22Rv1 (cell line): ENCODE data around the gene MAGOHB.
"Not testable (repeated sequence)": the region's sequence is repeated elsewhere in the genome, so short reads cannot be mapped to it uniquely, and the experiment has no call there.

Source experiments
- H3K27ac ChIP-seq: fragments of 450-650 bp; 2 replicates; pipeline ENCODE4 v1.5.1; 2017
- ZFX ChIP-seq: fragments of 450-650 bp; IDR thresholded peaks from 2 replicates; pipeline ENCODE4 v1.6.1; 2017; ENCODE audit warnings: antibody characterized with exemption, borderline replicate concordance
- TF ChIP-seq, protein P1 (sequence below): fragments of 450-650 bp; IDR thresholded peaks from 2 replicates; pipeline ENCODE4 v1.5.1; 2017; ENCODE audit warnings: mild to moderate bottlenecking

The MAGOHB gene

DNA sequence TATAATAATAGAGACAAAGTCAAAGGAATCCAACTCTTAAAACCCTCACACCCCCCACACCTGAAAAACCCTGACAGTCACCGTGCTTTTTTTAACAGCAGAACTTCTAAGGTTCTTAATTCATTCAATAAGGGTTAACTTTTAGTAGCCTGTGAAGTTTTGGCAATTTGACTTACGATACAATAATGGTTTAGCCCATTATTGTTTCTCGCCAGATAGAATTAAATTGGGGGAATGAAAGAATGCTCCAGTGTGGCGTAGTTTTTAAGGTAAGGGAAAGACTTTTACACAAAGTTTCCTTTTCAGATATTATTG is 604 bp upstream of the MAGOHB start:
- TF ChIP-seq, protein P1, sequence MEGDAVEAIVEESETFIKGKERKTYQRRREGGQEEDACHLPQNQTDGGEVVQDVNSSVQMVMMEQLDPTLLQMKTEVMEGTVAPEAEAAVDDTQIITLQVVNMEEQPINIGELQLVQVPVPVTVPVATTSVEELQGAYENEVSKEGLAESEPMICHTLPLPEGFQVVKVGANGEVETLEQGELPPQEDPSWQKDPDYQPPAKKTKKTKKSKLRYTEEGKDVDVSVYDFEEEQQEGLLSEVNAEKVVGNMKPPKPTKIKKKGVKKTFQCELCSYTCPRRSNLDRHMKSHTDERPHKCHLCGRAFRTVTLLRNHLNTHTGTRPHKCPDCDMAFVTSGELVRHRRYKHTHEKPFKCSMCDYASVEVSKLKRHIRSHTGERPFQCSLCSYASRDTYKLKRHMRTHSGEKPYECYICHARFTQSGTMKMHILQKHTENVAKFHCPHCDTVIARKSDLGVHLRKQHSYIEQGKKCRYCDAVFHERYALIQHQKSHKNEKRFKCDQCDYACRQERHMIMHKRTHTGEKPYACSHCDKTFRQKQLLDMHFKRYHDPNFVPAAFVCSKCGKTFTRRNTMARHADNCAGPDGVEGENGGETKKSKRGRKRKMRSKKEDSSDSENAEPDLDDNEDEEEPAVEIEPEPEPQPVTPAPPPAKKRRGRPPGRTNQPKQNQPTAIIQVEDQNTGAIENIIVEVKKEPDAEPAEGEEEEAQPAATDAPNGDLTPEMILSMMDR = no peak
- TF ChIP-seq ZFX = no peak
- peak overlapping the region; percentile 86 for H3K27ac ChIP-seq

DNA sequence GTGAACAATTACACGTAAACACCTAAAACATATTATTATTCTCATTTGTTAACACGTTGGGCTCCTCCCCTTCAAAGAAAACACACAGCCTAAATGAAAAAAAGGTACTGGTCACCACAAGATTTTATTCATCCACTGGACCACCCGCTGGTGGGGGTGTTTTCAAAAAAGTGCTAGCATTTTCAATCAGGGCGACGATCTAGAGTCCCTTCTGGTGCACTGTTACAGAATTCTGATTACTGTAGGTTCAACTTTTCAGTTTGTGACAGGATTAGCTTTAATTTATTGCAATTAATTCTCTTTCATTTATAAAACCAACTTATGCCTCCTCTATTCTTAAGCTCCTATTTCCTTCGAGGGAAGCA is 443 bp downstream of the MAGOHB start:
- TF ChIP-seq ZFX = no peak
- TF ChIP-seq, protein P1 = no peak
- peak overlapping the region; percentile 86 for H3K27ac ChIP-seq

DNA sequence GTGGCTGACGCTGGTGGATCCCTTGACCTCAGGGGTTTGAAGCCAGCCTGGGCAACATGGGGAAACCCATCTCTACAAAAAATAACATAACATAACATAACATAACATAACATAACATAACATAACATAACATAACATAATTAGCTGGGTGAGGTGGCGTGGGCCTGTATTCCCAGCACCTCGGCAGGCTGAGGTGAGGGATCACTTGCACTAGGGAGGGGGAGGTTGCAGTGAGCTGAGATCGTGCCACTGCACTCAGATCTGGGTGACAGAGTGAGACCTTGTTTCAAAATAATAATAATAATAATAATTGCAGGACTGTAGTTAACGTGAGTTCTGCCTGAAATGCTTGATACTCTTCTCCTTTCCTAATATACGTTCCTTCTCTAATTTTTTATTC is 1.3 kb downstream of the MAGOHB start:
- no peak for TF ChIP-seq ZFX
- TF ChIP-seq, protein P1 = no peak
- peak overlapping the region; percentile 86 for H3K27ac ChIP-seq

DNA sequence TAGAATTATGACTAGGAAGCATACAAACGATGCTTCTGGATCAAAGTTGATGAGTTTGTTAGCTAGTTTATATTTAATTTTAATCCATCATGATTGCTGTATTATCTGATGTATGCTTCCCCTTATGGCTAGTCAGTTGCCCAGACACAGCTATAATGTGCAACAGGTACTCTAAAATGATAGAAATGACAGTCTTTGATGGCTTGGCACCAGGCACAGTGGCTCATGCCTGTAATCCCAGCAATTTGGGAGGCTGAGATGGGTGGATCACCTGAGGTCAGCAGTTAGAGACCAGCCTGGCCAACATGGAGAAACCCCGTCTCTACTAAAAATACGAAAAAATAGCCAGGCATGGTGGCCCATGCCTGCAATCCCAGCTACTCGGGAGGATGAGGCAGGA is 2.2 kb downstream of the MAGOHB start:
- not testable (repeated sequence) for H3K27ac ChIP-seq

DNA sequence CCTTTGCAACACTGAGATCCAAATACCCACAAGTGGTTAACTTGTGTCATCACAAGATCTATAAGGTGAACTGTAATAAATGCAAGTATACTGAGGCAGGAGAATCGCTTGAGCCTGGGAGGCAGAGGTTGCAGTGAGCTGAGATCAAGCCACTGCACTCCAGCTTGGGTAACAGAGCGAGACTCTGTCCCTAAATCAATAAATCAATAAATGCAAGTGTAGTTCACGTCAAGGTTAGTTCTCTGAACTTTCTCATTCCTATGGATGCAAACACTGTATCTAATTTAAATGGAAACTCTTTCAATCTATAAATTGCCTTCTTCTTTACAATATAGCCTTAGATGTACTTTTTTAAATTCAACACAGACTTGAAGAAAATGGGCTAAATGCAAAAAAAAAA is 3.2 kb downstream of the MAGOHB start:
- TF ChIP-seq, protein P1 = no peak
- no peak for TF ChIP-seq ZFX

DNA sequence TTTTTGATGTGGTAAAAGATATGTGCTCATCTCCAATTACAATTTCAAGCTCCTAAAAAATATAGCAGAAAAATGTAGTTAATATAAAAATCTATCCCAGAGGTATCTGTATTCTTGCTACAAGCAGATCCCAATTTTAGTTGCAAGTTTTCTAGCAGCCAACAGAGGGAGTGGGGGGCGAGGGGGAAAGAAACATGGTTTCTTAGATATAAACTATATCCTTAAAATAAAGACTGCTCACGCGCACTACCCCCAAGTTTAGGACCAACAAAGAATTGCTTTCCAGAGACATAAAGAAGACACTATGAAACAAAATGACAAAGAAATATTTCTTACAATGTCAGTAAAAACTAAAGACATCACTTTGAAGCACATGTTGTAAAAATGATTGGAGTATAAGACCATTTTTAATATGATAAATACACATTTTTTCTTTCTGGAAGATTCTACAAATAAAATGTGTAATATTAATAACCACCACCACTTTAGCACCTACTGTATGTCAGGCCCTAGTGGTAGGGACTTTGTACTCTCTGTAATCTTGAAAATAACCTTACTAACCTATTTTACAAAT is 5.4 kb downstream of the MAGOHB start:
- H3K27ac ChIP-seq = no peak overlapping the region
- TF ChIP-seq ZFX = no peak
- TF ChIP-seq, protein P1 = peak; percentile 58

More for the DNA sequence above, 3.2 kb downstream of the MAGOHB start:
- no peak overlapping the region for H3K27ac ChIP-seq

DNA sequence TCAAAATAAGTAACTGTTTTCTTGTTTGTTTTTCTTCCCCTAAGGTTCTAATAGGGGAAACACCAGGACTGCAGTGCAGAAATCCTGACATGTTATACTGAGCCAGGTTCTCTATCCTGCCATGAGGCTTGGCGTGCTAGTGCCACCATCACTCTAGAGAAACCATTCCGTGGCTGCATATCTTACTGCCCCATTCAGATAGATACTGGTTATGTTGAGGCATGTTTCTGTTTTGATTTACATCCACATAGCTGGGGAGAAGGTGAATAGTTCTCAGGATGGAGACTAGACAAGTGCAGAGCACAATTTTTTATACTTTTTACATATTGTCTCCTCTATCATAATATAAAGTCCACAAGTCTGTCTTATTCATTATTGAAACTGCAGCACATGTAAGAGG is 11.5 kb downstream of the MAGOHB start:
- TF ChIP-seq, protein P1 = no peak
- TF ChIP-seq ZFX = no peak
- H3K27ac ChIP-seq = no peak overlapping the region

DNA sequence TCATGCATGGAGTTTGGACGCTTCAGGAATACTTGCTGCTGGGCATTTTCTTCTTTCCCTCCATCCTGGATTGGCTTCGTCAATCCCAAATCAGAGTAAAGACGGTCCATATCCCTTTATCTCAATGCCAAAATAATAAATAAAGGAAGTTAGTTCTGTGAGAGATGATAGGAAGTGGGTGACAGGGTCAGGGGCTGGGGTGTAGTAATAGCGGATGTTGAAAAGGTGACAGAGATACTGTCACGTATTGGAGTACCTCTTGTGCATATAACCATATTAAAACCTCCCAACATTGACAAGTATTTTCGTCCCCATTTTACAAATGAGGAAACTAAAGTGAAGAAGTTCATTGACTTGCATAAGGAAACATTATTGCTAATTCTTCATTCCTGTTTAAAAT is 12.4 kb downstream of the MAGOHB start:
- H3K27ac ChIP-seq = no peak overlapping the region
- TF ChIP-seq ZFX = no peak
- TF ChIP-seq, protein P1 = no peak
